Measurements from ENCODE around the gene OR5P2.
"Not testable (repeated sequence)": the region's sequence is repeated elsewhere in the genome, so short reads cannot be mapped to it uniquely, and the experiment has no call there.

Gene OR5P2, protein sequence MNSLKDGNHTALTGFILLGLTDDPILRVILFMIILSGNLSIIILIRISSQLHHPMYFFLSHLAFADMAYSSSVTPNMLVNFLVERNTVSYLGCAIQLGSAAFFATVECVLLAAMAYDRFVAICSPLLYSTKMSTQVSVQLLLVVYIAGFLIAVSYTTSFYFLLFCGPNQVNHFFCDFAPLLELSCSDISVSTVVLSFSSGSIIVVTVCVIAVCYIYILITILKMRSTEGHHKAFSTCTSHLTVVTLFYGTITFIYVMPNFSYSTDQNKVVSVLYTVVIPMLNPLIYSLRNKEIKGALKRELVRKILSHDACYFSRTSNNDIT

DNA sequence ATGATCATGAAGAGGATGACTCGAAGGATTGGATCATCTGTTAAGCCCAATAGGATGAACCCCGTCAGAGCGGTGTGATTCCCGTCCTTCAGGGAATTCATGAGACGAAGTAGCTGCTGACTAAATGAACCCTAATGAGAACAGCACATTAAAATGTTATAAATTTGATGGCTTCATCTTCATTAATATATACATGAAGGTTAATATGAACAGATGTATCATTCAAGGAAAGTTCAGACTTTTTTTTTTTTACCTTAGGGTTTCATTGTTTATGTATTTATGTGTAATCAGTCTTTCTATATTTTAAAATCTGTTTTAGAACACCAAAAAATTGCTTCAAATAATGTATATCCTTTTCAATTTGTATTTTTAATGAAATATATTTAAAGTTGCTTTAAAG is at the start of gene OR5P2:
Gene OR5P2 (minus strand): TSS at position 101 of the 400 bp plus-strand sequence. CDS start 0 bp downstream, at position 101.
- Histone ChIP-seq H3K4me1 (no peaks in the 10 kb centered on the region), H3K4me3 (no peak within 1 kb of the TSS), H3K27me3 (ENCODE audit: low read depth) (no peaks in the 10 kb centered on the region; the same call in 1 of the 2 replicates), H3K36me3 (replicated peaks) (no peaks in the 10 kb centered on the region), H3K9me3 (no peaks in the 10 kb centered on the region)
- no peak for DNase-seq (ENCODE audit: low spot score in 2 of 2)
- in situ Hi-C loops (cut with MboI; ENCODE audit: low sequenced_read_pairs): no loop called here

DNA sequence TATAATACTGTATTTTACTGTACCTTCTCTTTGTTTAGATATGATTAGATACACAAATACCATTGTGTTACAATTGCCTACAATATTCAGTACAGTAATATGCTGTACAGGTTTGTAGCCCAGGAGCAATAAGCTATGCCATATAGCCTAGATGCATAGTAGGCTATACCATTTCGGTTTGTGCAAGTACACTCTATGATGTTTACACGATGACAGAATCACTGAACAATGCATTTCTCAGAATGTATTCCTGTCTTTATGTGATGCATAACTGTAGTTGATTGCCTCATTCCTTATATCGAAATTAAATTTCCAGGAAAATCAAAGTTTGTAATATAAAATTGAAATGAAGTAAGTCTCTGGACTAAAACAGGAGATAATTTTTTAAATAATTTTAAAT is 49.3 kb upstream of the OR5P2 start:
- in situ Hi-C loops (cut with MboI; ENCODE audit: low sequenced_read_pairs): no loop called here
- Histone ChIP-seq H3K27me3 (ENCODE audit: low read depth) (peaks cover 8% of the 10 kb centered on the region), H3K36me3 (replicated peaks) (no peaks in the 10 kb centered on the region), H3K9me3 (no peaks in the 10 kb centered on the region), H3K4me3 (no peak overlapping the region), H3K4me1 (no peaks in the 10 kb centered on the region; the same call in 1 of the 2 replicates)
- no peak for DNase-seq (ENCODE audit: low spot score in 2 of 2)

DNA sequence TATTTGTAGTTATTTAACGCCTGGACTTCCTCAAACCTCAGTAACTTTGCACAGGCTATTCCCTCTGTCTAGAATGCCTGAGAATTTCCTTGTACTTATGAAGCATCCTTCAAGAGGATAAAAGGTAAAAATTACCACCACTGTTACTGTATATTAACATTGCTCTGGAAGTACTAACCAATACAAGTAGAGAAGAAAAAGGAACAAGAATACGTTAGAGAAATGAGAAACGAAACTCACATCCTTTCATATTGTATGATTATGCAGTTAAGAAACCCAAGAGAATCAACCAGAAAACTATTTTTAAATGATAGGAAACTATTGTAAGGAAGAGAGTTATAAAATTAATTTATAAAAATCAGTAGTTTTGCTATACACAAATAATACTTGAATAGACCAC is 48.2 kb upstream of the OR5P2 start:
- Histone ChIP-seq H3K4me1 (no peaks in the 10 kb centered on the region; the same call in 1 of the 2 replicates), H3K4me3 (no peak overlapping the region), H3K9me3 (no peaks in the 10 kb centered on the region), H3K36me3 (replicated peaks) (no peaks in the 10 kb centered on the region), H3K27me3 (ENCODE audit: low read depth) (peaks cover 12% of the 10 kb centered on the region)
- DNase-seq (ENCODE audit: low spot score in 2 of 2): no peak
- in situ Hi-C loops (cut with MboI; ENCODE audit: low sequenced_read_pairs): no loop called here

DNA sequence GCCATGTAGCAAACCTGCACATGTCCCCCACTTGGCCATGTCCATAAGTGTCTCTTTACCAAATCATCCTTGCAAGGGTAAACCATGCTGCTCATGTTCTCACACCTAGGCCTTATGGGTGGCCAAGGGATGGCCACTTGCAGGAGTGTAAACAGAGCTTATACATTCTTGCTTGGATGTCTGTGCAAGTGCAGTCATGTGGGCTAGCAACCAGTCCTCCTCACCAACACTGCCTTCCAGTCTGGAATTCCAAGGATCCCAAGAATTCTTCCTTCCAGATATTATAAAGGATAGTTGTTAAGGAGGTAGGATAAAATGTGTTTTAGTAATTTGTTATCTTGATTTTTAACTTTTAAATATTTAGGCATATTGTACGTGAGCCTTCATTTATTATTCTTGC is 47.8 kb upstream of the OR5P2 start:
- DNase-seq (ENCODE audit: low spot score in 2 of 2): no peak
- Histone ChIP-seq H3K4me1 (no peaks in the 10 kb centered on the region; the same call in 1 of the 2 replicates), H3K9me3 (no peaks in the 10 kb centered on the region), H3K4me3 (no peak overlapping the region), H3K36me3 (replicated peaks) (no peaks in the 10 kb centered on the region), H3K27me3 (ENCODE audit: low read depth) (peaks cover 12% of the 10 kb centered on the region)
- in situ Hi-C loops (cut with MboI; ENCODE audit: low sequenced_read_pairs): no loop called here

DNA sequence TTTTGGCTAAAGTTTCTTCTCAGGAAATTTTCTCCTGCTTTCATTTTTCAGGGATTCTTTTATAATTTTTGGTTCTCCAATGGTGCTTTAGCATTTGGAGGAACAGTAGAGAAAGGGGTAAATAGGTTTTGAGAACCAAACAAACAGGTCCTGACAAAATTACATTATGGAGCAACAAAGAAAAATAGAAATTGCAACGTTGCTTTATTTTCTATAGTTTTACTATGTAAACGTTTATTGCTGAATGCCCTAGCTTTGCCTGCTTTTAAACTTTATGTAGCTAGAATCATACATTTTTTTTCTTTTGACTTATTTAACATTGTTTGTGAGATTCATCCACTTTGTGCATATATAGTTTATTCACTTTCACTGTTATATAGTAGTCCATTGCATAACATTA is 43.8 kb upstream of the OR5P2 start:
- Histone ChIP-seq H3K4me1 (no peaks in the 10 kb centered on the region), H3K9me3 (no peaks in the 10 kb centered on the region), H3K36me3 (replicated peaks) (no peaks in the 10 kb centered on the region), H3K4me3 (no peak overlapping the region), H3K27me3 (ENCODE audit: low read depth) (peaks cover 16% of the 10 kb centered on the region)
- DNase-seq (ENCODE audit: low spot score in 2 of 2): no peak
- in situ Hi-C loops (cut with MboI; ENCODE audit: low sequenced_read_pairs): no loop called here

DNA sequence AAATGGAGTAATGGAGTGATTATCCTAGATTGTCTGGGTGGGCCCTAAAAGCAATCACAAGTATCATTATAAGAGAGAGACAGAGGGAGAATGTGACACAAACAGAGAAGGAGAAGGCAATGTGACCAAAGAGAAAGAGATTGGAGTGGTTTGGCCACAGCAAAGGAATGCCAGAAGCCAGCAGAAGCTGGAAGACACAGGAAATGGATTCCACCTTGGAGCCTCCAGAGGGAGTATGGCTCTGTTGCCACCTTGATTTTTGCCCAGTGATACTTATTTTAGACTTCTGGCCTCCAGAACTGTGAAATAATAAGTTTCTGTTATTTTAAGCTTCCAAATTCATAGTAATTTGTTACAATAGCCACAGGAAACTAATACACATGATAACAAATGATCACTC is 36.8 kb upstream of the OR5P2 start:
- H3K9me3 ChIP-seq: no peaks in the 10 kb centered on the region
- H3K36me3 ChIP-seq (replicated peaks): no peaks in the 10 kb centered on the region
- no peak overlapping the region for H3K4me3 ChIP-seq
- no peak for DNase-seq (ENCODE audit: low spot score in 2 of 2)
- peaks cover 11% of the 10 kb centered on the region for H3K27me3 ChIP-seq (ENCODE audit: low read depth)
- no peaks in the 10 kb centered on the region for H3K4me1 ChIP-seq
- in situ Hi-C loops (cut with MboI; ENCODE audit: low sequenced_read_pairs): no loop called here

DNA sequence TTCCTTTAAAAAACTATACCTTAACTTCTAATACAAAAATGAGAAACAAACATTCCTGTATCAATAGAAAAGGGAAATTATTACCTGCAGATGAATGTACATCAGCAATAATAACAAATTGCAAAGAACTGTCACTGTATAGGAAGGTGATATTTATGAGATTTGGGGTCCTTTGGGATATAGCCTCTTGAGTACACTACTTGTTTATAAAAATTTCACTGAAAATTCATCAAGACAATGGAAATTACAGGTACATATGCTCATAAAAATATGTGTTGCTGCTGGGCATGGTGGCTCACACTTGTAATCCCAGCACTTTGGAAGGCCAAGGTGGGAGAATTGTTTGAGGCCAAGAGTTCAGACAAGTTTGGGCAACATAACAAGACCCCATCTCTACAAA is 34.0 kb upstream of the OR5P2 start, which contains the start of gene OR5P3:
Gene OR5P3 (minus strand): TSS at position 101 of the 400 bp plus-strand sequence.
- Histone ChIP-seq H3K4me1 (no peaks in the 10 kb centered on the region), H3K36me3 (replicated peaks) (no peaks in the 10 kb centered on the region), H3K4me3 (no peak within 1 kb of the TSS), H3K9me3 (no peaks in the 10 kb centered on the region), H3K27me3 (ENCODE audit: low read depth) (0 out of 2 replicates have a peak, but pooled peaks cover 3% of the 10 kb centered on the region)
- no peak for DNase-seq (ENCODE audit: low spot score in 2 of 2)
- in situ Hi-C loops (cut with MboI; ENCODE audit: low sequenced_read_pairs): no loop called here

DNA sequence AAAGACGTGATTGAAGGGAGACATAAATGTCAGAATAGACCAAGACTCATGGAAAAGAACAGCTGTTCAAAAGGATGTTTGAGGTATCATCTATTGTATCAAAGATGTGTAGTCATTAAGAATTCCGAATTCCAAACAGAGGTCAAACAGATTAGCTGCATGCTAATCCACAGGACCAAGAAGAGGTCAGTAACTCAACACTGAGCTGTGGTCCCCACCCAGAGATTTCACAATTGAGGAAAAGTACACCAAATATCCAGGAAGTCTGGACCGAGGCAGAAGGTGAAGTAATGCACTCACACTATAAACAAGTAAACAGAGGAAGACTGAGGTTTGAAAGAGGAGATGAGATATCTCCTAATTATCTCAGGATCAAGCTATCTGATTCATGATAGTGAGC is 29.6 kb upstream of the OR5P2 start:
- Histone ChIP-seq H3K9me3 (no peaks in the 10 kb centered on the region), H3K36me3 (replicated peaks) (no peaks in the 10 kb centered on the region), H3K4me3 (no peak overlapping the region), H3K4me1 (no peaks in the 10 kb centered on the region), H3K27me3 (ENCODE audit: low read depth) (no peaks in the 10 kb centered on the region)
- in situ Hi-C loops (cut with MboI; ENCODE audit: low sequenced_read_pairs): no loop called here
- no peak for DNase-seq (ENCODE audit: low spot score in 2 of 2)

DNA sequence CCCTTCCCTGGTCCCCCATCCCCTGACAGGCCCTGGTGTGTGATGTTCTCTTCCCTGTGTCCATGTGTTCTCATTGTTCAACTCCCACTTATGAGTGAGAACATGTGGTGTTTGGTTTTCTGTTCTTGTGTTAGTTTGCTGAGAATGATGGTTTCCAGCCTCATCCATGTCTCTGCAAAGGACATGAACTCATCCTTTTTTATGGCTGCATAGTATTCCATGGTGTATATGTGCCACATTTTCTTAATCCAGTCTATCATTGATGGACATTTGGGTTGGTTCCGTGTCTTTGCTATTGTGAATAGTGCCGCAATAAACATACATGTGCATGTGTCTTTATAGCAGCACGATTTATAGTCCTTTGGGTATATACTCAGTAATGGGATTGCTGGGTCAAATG is 23.7 kb upstream of the OR5P2 start:
- H3K9me3 ChIP-seq; in situ Hi-C loops (cut with MboI; ENCODE audit: low sequenced_read_pairs); H3K4me1 ChIP-seq; H3K4me3 ChIP-seq; H3K27me3 ChIP-seq (ENCODE audit: low read depth); H3K36me3 ChIP-seq (replicated peaks); DNase-seq (ENCODE audit: low spot score in 2 of 2): not testable (repeated sequence)

DNA sequence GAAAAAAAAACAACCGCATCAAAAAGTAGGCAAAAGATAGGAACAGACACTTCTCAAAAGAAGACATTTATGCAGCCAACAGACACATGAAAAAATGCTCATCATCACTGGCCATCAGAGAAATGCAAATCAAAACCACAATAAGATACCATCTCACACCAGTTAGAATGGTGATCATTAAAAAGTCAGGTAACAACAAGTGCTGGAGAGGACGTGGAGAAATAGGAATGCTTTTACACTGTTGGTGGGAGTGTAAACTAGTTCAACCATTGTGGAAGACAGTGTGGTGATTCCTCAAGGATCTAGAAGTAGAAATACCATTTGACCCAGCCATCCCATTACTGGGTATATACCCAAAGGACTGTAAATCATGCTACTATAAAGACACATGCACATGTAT is 18.2 kb upstream of the OR5P2 start:
- in situ Hi-C loops (cut with MboI; ENCODE audit: low sequenced_read_pairs); H3K4me1 ChIP-seq; H3K27me3 ChIP-seq (ENCODE audit: low read depth); H3K9me3 ChIP-seq; H3K4me3 ChIP-seq; DNase-seq (ENCODE audit: low spot score in 2 of 2); H3K36me3 ChIP-seq (replicated peaks): not testable (repeated sequence)

DNA sequence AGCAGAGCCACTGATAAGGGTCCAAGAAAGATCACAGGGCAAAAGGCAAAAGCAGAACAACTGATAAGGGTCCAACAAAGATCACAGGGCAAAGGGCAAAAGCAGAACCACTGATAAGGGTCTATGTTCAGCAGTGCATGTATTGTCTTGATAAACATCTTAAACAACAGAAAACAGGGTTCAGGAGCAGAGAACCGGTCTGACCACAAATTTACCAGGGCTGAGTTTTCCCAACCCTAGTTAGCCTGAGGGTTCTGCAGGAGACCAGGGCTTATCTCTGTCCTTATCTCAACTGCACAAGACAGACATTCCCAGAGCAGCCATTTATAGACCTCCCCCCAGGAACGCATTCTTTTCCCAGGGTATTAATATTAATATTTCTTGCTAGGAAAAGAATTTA is 13.6 kb upstream of the OR5P2 start:
- H3K27me3 ChIP-seq (ENCODE audit: low read depth); H3K4me3 ChIP-seq; H3K4me1 ChIP-seq; H3K9me3 ChIP-seq; H3K36me3 ChIP-seq (replicated peaks); in situ Hi-C loops (cut with MboI; ENCODE audit: low sequenced_read_pairs); DNase-seq (ENCODE audit: low spot score in 2 of 2): not testable (repeated sequence)

DNA sequence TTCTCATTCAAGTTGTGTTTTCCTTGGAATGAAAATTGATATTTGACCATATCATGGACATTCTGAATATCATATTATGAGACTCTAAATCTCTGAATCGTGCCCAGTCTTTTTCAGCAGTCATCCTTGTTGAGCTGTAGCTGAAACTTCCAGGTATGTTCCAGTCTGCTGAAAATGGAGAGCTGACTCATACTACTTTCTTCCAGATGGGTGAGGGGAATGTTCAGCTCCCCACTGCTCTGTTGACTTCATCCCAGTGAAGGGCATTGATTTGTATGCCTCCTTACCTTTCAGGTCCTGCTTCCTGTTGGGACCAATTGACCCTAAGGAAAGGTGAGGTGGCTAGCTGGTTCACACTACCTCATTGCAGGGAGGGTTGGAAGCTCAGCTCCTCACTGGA is 3.5 kb downstream of the OR5P2 start:
- Histone ChIP-seq H3K4me3 (no peak overlapping the region), H3K4me1 (no peaks in the 10 kb centered on the region), H3K9me3 (no peaks in the 10 kb centered on the region), H3K27me3 (ENCODE audit: low read depth) (no peaks in the 10 kb centered on the region; the same call in 1 of the 2 replicates), H3K36me3 (replicated peaks) (no peaks in the 10 kb centered on the region)
- no peak for DNase-seq (ENCODE audit: low spot score in 2 of 2)
- in situ Hi-C loops (cut with MboI; ENCODE audit: low sequenced_read_pairs): no loop called here

DNA sequence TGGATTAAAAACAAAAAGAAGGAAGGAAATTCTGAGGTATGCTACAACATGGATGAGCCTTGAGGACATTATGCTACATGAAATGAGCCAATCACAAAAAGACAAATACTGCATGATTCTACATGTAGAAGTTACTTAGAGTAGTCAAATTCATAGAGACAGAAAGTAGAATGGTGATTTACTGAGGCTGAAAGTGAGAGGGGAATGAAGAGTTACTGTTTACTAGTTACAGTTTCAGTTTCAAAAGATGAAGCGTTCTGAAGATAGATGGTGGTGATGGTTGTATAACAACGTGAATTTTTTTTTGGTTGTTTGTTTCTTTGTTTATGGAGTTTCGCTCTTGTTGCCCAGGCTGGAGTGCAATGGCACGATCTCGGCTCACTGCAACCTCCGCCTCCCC is 9.5 kb downstream of the OR5P2 start:
- Histone ChIP-seq H3K9me3 (no peaks in the 10 kb centered on the region), H3K36me3 (replicated peaks) (no peaks in the 10 kb centered on the region), H3K4me1 (no peaks in the 10 kb centered on the region), H3K4me3 (no peak overlapping the region), H3K27me3 (ENCODE audit: low read depth) (no peaks in the 10 kb centered on the region)
- no peak for DNase-seq (ENCODE audit: low spot score in 2 of 2)
- in situ Hi-C loops (cut with MboI; ENCODE audit: low sequenced_read_pairs): no loop called here

DNA sequence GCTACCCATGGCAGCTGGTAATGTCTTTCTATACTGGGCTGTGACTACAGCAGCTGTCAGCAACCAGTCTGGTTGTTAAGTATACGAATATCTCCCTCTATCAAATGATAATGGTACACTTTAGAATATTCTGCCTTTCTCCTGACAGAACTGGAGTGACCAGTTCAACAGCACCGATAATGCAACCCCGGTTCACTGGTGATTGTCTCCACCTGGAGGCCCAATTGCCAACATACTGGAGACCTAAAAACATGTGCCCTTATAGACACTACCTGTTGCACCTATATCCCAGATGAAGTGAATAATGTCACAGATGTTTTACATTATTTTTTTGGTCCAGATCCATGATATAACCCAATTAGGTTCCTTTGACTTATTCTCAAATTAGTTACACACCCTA is 21.1 kb downstream of the OR5P2 start:
- DNase-seq (ENCODE audit: low spot score in 2 of 2): no peak
- in situ Hi-C loops (cut with MboI; ENCODE audit: low sequenced_read_pairs): no loop called here
- Histone ChIP-seq H3K9me3 (no peaks in the 10 kb centered on the region), H3K4me3 (no peak overlapping the region), H3K36me3 (replicated peaks) (no peaks in the 10 kb centered on the region), H3K27me3 (ENCODE audit: low read depth) (no peaks in the 10 kb centered on the region; the same call in 1 of the 2 replicates), H3K4me1 (no peaks in the 10 kb centered on the region)

DNA sequence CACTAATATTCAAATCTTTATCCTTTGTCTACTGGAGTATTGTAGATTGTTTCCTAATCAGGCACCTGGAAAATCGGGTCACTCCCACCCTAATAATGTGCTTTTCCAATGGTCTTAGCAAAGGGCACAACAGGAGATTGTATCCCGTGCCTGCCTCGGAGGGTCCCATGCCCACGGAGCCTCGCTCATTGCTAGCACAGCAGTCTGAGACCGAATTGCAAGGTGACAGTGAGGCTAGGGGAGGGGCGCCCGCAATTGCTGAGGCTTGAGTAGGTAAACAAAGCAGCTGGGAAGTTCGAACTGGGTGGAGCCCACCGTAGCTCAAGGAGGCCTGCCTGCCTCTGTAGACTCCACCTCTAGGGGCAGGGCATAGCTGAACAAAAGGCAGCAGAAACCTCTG is 32.4 kb downstream of the OR5P2 start:
- H3K4me1 ChIP-seq; in situ Hi-C loops (cut with MboI; ENCODE audit: low sequenced_read_pairs); H3K9me3 ChIP-seq: not testable (repeated sequence)

More for the DNA sequence above, 32.4 kb downstream of the OR5P2 start:
- not testable (repeated sequence) for H3K36me3 ChIP-seq (replicated peaks); H3K4me3 ChIP-seq; H3K27me3 ChIP-seq (ENCODE audit: low read depth); DNase-seq (ENCODE audit: low spot score in 2 of 2)
